Retina (tissue), 1 donor: Measurements from ENCODE around the gene PRKCZ.

ENCODE experiments used
- DNase-seq: peaks from one replicate; pipeline ENCODE4 v3.0.0-alpha.2; 2016

PRKCZ gene

DNA sequence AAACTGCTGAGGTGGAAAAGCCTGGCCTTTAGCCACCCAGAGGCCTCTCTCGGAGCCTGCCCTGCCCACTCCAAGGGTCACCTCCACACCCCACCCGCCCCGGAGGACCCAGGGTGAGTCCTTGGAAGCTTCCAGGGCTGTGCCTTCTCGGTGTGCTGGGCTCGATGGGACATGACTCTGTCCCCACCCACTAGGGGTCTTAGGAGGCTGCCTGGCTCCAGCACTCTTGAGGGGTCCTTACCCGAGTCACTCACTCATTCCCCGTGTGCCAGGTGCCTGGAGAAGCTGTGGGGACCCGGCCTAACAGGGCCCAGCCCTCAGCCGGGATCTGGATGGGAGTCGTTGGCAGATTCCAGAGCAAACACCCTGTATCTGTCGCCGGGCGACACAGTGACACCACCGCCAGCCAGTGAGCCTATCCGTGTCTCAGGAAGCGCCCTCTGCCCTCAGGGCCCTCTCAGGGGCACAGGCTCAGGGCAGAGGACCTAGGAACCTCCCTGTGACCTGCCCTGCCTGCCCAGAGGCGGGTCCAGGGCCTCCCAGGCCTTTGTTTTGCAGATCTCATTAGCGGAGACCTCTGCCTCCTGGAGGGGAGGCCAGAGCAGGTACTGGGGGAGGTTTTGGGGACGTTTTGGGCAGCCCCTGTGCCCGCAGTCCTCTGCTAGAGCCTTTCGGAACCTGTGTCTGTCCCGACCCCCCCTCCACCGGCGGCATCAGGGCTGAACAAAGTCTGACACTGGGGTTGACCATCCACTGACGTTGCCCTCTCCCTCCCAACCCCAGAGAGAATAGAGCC, 3.1 kb upstream of the PRKCZ start:
- DNase-seq: no peak

DNA sequence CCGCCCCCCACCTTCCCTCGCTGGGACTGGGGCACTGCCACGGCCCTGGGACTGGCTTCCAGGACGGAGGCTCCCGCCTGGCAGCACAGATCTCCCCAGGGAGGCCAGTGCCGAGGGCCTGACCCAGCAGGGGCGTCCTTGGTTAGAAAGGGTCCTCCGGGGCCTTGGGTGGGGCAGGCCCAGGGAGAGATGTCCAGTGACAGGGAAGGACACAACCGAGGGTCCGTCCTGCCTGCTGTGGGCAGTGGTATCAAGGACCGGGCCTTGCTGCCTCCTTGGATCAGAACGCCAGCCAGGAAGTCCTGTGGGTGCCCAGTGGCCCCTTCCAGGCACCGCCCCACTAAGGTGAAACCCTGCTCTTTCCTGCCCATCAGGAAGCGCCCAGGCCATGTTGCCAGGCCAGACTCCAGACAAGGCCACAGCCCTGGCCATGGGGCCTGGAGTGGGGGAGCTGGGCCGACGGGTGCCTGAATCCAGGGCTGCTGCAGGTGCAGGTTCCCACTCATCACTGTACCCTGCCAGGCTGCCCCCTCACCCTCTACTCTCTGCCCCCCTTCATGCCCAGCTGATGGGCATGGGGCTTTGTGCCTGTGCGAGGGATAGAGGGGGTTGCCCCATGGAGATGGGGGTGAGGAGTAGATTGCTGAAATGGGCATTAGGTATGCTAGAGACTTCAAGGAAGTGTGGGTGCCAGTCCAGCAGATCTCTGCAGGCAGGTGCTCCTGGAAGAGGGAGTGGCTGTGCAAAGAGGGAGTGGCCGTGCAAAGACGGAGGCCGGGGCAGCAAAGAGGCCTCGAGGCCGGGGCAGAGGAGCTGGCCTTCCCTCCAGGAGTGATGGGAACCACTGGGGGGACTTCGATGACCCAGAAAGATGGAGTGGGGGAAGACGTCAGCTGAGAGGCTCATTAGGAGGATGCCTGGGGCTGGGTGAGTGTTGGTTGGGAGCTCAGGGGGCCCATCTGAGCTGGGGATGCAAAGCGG, 2.2 kb upstream of the PRKCZ start:
- DNase-seq: no peak

DNA sequence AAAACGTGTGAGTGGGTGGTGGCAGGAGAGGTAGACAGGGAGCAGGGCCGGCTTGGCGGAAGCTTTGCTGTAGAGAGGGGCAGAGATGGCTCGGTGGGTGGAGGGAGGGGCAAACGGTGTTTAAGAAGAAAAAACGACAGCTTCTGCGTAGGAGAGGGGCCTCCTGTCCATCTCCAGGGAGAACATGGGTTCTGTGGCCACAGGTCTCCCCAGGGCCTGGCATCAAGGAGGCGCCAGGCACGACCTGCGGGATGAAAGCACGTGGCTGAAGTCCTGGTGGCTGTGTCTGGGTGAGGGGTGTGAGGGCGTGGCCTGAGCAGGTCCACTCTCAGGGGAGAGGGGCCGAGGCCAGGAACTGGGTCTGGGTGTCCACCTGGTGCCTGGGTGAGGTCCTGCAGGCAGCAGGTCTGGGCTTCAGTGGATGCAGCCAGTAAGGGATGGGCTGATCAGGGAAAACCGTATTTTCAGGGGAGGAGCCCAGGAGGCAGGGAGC, 940 bp upstream of the PRKCZ start:
- DNase-seq: no peak

DNA sequence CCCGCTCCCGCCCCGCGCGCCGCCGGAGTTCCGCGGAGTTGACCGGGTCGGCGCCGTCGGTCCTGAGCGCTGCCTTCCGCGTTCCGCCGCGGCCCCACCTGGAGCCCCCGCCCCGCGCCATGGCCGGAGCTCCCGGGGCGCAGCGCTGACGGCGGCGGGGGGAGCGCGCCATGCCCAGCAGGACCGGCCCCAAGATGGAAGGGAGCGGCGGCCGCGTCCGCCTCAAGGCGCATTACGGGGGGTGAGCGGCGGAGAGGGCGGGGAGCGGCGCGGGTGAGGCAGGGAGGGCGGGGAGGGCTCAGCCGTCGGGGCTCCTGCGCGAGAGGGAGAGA, 216 bp downstream of the PRKCZ start:
- no peak for DNase-seq

DNA sequence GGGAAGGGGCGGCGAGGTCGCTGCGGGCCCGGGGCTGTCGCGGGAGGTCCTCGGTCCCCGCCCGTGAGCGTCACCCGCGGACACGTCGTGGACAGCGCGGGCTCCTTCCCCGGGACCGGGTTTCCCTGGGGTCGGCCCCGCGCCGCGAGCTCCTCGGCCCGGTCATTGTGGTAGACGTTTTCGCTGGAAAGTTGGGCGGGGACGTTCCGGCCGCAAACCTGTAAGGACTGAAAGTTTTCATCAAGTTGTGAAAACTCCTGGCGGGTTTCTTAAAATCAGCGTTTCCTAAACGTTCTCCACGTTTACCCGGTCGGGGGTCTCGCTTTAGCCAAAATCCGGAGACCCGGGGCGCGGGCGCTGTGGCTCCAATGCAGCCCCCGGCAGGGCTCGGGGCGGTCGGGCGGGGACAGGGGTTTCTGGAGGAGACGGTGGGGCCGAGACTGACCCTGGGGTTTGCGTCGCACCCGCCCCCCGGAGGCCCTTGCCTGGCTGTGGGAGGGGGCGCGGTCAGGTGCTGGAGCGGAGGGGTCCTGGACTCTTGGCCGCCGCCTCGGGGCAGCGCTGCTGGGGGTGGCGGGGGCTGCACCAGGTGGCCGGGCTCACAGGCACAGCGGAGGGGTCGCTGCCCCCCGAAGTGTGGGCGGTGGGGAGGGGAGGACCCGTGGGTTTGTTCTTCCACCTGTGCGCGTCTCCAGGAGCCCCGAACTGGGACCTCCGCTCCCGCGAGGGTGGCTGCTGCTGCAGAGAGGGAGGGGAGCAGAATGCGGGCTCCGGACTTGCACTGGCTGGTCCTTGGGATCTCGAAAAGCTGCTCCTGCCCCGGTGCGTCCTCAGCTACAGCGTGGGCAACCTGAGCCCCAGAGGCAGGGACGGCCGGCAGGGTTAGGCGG, 827 bp downstream of the PRKCZ start:
- peak; percentile 22 for DNase-seq

DNA sequence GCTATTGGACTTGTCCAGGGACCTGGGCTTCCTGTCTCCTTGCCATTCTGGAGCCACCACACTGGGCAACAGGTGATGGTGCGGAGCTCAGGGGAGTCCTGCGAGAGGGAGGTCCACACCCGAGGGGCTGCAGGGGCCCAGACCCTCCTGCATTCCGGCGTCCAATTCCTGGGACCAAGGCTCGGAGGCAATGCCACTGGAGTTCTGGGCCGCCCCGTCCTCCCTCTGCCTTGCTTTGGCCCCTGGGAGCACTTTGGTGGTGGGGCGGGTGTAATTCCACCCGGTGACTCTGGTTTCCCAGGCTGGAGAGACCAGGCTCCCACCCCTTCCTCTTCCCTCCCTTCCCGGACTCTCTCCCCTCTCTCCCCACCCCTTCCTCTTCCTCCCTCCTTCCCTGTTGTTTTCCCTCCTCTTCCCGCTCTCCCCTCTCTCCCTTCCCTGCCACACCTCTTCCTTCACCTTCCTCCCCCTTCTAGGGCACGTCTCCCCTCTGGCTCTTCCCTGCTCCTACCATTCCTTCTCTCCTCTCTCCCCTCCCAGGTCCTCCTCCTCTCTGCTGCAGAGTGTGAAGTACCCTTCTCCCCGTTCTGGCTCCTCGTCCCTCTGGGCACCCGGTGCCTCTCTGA, 2.0 kb downstream of the PRKCZ start:
- no peak for DNase-seq

DNA sequence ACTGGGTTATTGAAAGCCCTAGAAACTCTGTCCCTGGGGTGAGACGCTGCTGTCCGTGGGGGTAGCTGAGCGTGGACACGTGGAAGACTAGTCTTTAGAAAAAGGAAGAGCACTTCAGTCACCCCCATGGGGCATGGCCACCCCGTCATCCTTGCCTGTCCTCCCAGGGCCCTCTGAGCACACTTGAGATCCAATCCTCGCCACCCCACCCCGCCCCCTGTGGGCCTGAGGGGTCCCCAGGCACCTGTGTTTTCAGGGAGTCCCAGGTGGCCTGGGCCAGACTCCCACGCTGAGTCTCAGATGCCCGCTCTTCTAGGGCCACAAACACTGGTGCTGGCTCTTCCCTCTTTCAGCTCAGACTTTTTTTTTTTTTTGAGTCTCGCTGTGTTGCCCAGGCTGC, 2.5 kb downstream of the PRKCZ start:
- no peak for DNase-seq

DNA sequence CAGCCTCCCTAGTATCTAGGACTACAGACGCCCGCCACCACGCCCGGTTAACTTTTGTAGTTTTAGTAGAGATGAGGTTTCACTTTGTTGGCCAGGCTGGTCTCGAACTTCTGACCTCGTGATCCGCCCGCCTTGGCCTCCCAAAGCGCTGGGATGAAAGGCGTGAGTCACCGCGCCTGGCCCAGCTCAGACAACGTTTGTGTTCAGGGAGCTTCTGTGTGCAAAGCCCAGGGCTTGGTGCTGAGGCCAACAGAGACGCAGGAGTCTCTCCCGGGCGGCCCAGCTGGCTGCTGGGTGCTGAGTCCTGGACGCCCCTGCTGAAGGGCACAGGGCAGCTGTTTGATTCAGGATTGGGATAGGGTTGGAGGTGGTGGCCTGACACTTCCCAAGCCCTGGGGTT, 3.0 kb downstream of the PRKCZ start:
- no peak for DNase-seq

DNA sequence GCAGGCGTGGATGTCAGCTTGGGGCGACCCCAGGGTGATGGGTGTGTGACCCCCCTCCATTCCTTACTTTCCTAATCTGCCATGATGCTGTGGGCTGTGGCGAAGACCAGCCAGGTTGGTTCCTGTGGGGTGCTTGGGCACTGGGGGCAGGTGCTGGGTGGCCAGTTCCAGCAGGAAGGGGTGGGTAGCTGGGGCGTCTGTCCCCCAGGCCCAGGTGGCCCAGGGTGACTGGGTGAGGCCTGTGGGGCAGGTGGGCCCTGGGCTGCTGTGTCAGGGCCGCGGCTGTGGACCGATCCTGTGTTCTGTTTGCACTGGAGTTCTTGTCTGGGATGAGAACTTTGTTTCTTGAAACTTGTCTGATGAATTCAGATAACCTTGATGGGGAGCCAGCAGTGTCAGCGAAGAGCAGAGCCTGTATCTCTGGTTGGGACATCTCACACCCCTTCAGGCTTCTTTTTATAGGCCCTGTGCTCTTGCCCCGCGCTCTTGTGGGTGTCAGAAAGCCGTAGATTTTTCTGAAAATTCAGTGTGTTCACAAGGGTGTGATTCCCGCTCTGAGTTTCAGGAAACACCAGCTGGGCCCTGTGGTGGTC, 3.7 kb downstream of the PRKCZ start:
- DNase-seq: no peak

DNA sequence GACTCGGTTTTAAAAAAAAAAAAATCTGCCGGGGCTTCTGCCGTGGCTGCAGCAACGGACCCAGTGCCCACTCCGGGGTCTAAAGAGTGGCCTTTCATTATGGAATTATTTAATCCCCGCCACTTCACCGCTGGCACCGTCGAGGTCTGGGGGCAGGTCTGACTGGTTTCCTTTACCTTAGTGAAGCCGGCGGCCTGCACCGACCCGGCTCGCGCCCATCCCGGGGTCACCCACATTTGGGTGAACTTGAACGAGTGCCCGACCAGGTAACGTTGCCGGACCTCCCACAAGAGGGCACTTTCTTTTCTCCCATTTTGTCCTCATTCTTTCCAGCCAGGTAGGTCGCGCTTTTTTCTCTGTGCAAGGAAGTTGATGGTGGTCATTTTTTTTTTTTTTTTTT, 4.3 kb downstream of the PRKCZ start:
- DNase-seq: no peak

DNA sequence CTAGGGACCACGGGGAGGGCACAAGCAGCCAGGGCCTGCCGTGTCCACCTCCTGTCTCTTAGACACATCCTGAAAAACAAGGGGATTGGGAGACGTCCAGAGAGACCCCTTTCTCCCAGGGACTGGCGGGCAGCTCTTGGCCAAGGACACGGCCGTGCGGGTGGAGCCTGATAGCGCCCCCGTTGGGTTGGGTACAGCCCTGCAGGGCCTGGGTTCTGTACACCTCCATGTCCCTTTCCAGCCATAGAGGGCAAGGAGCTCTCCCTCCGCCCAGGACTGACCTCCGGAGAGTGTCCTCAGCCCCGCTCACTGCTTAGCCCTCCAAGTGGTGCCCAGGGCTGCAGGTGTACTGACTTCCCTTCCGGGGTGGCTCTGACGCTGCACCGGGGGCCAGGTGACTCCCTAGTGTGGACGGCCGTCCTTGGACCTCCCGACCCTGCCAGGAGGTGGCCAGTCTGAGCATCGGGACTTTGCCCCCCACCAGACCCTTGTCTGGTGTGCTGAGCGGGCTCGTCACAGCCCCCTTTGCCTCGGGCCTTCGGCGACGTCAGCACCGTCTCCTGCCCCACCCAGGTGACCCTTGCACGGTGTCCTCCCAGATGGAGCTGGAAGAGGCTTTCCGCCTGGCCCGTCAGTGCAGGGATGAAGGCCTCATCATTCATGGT, 5.8 kb downstream of the PRKCZ start:
- DNase-seq: no peak

DNA sequence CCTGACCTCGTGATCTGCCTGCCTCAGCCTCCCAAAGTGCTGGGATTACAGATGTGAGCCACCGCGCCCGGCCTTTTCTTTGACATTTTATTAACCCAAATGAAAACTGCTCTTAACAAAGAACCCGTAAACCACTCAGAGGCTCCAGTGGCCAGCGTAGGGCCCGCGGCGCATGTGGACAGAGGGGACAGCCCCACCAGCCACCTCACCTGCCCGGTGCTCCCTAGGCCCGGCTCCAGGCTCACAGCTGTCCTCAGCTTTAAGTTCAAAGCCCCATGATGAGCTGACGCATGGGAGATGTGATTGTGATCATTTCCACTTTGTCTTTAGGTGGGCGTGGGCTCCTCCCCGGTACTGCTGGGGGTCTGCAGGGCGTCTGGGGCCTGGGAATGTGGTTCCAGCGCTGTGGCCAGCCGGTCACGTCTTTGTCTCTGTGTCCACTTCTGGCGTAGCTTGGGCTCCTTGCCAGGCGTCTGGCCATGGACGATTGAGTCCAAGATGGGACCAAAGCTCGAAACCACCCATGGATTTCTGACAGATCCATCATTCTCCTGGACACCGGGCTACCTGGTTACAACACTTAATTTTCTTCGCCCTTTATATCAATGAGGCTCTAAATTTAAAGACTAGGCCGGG, 6.9 kb downstream of the PRKCZ start:
- DNase-seq: no peak

DNA sequence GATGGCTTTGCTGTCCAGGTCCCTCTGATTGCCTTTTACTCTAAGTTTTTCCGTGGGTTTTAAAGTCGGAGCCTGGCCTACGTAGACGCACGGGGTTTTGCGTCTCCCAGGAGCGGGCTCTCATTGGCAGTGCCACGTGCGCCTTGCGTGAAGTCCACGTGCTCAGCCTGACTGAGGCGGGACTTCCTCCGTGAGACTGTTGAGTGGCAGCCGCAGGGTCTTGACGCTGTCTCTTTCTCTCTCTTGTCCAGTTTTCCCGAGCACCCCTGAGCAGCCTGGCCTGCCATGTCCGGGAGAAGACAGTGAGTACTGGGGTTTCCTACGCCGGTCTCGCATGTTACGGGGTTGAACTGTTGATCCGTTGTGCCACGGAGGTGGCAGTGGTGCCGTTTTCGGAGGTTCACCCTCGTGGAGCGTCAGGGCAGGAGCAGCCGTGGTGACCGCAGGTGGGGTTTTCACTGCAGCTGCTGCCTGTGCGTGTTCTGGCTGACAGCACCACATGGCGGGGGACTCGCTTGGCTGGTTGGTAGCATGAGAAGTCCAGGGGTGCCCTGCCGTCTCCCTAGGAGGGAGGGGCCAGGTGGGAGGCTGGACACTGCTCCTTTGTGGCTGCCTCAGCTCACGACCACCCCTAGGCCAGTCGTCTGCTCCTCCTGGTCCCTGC, 9.2 kb downstream of the PRKCZ start:
- no peak for DNase-seq

DNA sequence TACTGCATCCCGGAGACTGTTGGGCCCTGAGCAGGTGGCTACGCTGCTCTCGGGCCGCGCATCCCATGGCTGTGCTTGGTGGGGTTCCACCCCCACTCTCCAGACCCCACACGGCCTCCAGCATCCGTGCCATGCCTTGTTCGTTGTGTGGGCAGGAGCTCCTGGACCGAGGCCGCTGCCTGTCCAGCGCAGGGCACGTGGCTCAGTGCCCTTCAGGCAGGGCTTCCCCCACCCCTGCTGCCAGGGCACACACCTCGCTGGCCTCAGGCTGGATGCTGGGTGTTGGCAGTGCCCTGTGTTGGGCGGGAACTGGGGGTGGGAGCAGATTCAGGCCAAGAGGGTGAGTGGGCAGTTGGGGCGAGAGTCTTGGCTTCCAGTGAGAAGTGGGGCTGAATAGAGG, 9.9 kb downstream of the PRKCZ start:
- no peak for DNase-seq

DNA sequence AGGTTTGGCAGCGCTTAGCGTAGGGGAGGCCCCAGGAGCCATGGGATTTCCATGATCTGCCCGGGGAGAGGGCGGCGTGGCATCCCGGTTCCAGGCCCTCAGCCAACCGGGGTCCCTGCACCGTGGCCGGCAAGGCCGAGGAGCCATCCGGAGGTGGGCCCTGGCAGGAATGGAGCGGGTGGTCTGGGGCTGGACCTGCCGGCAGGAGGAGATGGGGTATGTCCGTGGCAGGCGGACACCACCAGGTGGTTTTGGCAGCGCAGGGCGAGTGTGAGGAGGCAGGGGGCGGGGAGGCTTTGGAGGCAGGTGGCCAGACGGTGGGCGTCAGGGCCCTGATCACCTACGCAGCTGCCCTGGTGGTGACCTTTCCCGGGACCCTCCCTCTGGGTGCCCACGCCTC, 10.3 kb downstream of the PRKCZ start:
- DNase-seq: no peak

DNA sequence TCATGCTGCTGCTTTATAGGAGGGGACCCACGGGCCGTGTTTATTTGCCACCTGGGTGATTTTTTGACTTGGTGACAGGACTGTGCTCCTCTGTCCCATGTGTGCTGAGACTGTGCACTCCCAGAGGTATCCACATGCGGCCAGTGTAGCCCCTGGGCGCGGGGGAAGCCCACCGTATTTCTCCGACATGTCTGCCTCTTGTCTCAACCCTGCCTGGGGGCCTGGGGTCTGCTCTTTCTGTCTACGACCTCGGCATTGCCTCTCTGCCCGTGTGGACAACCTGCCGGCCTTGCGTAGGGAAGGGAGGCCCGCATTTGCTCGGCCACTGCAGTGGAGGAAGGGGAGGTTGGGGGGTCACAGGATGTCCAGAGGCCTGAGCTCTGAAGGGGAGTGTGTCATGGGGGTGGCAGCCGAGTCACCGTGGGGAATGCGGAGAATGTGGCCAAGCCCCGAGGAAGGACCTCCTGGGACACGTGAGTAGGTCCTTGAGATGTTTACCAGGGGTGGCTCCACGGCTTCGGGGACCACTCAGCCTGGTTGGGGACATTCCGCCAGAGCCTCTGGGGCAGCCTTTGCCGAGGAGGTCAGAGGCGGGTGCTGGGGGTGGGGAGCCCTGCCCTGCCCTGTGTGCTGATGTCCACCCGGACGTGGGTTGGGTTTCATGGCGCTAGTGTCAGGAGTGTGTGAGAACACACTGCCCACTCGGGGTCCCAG, 11.0 kb downstream of the PRKCZ start:
- DNase-seq: no peak

DNA sequence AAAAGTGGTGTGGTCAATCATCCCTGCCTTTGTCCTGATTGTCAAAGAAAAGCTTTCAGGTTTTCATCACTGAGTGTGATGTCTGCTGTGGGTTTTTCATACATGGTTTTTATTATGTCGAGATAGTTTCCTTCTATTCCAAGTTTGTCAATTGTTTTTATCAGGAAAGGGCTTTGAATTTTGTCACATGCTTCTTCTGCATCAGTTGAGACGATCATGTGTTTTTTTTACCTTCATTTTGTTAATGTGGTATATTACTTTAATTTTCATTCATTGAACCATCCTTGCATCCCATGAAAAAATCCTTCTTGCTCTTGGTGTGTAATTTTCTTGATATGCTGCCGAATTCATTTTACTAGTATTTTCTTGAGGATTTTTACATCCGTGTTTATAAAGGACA, 15.5 kb downstream of the PRKCZ start:
- DNase-seq: no peak

DNA sequence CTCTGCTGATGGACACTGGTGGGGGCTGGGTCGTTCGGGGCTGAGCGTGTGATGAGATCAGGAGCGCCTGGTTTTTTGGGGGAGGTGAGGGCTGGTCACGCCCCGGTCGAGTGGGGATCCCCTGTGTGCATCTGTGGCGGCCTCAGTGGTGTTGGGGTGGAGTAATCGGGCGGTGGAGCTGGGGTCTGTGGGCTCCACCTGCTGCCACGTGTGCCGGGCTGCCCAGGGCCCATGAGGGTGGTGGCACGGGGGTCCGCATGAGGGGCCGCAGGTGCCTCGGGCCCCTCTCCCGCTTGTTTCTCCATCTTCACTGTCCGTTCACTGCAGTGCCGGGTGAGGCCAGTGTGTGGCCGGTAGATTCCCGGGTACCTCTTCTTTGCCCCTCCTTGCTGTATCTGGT, 17.2 kb downstream of the PRKCZ start:
- peak; percentile 49 for DNase-seq

DNA sequence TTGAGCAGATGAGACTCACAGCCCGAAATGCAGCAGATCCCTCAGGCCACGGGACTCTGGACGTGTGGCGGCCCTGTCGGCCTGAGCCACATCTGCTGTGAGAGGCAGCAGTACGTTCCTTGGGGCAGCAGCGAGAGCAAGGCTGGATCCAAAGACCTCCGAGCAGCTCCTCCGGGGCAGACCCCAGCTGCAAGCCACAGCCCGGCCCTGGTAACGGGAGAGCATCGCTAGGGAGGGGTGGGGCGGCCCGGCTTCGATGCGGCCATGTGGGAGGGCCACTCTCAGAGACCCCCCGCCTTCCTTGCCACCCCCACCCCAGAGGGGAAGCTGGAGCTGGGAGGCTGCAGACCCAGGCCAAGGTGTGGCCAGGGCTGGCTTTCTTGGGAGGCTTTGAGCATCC, 17.8 kb downstream of the PRKCZ start:
- peak; percentile 49 for DNase-seq

DNA sequence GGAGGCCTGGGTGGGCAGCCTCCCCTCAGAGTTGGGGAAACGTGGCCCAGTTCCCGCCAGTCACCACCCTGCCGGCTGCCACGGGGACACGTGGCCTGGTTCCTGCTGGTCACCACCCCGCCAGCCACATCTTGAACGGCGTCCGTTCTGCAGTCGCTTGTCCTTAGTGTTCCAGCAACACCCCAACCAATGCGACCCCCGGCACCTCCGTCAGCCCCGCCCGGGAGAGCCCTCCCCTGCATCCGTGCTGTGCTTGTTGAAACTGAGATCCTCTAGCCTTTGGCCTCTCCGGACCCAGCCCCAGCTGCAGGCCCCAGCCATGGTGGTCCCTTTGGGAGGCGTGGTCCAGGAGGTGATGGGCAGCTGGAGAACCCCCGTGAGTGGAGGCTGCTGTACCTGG, 18.7 kb downstream of the PRKCZ start:
- DNase-seq: no peak
